ENCODE data around the gene MRPL14. TPM values are rescaled to one million over a fixed set of nuclear protein-coding genes. Genes with fewer than 3 reads are reported as not detected.

MRPL14 gene
- 10 to 100 TPM; 41.7 to 60.3 (median 53.6) TPM for total RNA-seq

DNA sequence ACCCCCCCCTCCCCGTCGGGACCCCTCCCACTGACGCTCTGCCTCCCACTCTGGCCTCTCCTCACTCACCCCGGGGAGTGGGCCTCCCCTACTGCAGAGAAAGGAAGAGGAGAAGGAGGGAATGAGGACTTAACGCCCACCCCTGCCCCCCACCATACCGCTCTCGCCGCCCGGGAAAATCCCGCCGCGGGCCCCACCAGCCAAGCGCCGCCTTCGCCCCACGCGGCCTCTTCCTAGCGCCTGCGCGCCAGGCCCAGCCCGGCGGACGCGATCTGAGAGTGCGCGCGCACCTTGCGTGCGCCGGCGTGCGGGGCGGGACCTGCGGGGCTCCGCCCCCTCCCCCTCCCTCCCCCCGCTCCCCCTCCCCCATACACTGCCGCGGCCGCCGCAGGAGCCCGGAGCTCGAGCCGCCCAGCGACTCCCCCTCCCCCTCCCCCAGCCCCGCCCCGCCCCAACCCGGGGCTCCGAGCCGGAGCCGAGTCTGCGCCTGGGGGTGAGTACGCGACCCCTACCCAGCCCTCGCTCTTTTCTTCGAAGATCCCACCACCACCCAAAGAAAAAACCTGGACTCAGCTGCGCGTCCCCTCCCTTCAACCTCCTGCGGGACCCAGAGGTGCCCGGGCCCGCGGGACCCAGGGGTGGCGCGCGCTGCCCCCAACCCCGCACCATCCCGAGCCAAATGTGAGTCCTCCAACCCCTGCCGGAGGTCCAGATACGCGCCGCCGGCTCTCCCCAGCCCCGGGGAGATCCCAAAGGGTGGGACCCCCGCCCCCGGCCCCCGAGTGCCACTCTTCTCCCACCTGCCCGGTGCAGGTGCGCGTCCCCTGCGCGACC, at the start of gene MRPL14, which contains the start of gene TMEM63B:
Gene MRPL14 (minus strand): TSS at position 267 of the 834 bp plus-strand sequence. CDS start 10,841 bp downstream, outside the sequence.
Gene TMEM63B (plus strand): TSS at position 369 of the 834 bp plus-strand sequence. CDS start 7,031 bp downstream, outside the sequence.
- Histone ChIP-seq H3K4me3 (peak within 1 kb of the TSS; percentile 87 to 98 (median 96)), H3K36me3 (no peaks in the 10 kb centered on the region), H3K4me1 (peaks cover 17 to 72% (median 37%) of the 10 kb centered on the region in 3 donors), H3K9me3 (no peaks in the 10 kb centered on the region), H3K27me3 (no peaks in the 10 kb centered on the region), H3K27ac (peak within 1 kb of the TSS; percentile 91 to 98 (median 94))
- DNase-seq = peak; percentile 43
- intact Hi-C loops (cut with DNase I) = no loop called here
- WGBS, 2 donors = 1 to 7% methylated on average over 12 to 13 of the region's 80 CpGs
- TF ChIP-seq, protein P1, sequence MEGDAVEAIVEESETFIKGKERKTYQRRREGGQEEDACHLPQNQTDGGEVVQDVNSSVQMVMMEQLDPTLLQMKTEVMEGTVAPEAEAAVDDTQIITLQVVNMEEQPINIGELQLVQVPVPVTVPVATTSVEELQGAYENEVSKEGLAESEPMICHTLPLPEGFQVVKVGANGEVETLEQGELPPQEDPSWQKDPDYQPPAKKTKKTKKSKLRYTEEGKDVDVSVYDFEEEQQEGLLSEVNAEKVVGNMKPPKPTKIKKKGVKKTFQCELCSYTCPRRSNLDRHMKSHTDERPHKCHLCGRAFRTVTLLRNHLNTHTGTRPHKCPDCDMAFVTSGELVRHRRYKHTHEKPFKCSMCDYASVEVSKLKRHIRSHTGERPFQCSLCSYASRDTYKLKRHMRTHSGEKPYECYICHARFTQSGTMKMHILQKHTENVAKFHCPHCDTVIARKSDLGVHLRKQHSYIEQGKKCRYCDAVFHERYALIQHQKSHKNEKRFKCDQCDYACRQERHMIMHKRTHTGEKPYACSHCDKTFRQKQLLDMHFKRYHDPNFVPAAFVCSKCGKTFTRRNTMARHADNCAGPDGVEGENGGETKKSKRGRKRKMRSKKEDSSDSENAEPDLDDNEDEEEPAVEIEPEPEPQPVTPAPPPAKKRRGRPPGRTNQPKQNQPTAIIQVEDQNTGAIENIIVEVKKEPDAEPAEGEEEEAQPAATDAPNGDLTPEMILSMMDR (IDR thresholded peaks at IDR 0.05) = no peak
- peak in 3 of 4 donors; percentile 42 to 79 (median 55) for TF ChIP-seq POLR2A (IDR thresholded peaks at IDR 0.05)

DNA sequence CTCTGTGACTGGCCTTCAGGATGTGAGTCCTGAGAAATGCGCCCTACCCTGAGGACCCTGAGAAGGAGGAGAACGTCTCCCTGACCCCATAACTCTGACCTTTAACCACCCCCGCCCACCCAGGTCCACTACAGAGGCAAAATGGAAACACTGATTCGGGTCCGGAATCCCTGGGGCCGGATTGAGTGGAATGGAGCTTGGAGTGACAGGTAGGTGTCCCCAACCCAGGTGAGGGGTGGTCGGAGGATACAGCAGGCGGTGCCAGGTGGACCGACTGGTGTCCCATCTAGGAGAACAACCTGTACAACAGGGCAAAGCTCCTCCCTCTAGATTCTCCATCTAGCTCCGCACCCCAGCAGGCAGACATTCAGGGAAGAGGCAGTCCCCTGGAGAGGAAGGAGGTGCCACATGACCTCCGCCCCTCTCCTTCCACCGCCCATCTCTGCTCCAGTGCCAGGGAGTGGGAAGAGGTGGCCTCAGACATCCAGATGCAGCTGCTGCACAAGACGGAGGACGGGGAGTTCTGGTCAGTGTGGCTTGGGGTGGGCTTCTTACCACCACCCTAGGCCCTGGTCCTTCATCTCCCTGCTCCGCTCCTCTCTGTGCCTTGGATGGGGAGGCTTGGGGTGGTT, 49.0 kb upstream of the MRPL14 start:
- WGBS, 2 donors = 76 to 83% methylated on average over 9 of the region's 15 CpGs
- TF ChIP-seq, protein P1 (IDR thresholded peaks at IDR 0.05) = no peak
- TF ChIP-seq POLR2A (IDR thresholded peaks at IDR 0.05) = no peak
- Histone ChIP-seq H3K4me3 (no peak overlapping the region), H3K4me1 (peaks cover 0 to 43% (median 8%) of the 10 kb centered on the region in 3 donors), H3K36me3 (no peaks in the 10 kb centered on the region), H3K9me3 (no peaks in the 10 kb centered on the region), H3K27me3 (no peaks in the 10 kb centered on the region), H3K27ac (peak overlapping the region in 1 of 4 donors; percentile 22)
- intact Hi-C loops (cut with DNase I) = no loop called here
- DNase-seq = no peak

DNA sequence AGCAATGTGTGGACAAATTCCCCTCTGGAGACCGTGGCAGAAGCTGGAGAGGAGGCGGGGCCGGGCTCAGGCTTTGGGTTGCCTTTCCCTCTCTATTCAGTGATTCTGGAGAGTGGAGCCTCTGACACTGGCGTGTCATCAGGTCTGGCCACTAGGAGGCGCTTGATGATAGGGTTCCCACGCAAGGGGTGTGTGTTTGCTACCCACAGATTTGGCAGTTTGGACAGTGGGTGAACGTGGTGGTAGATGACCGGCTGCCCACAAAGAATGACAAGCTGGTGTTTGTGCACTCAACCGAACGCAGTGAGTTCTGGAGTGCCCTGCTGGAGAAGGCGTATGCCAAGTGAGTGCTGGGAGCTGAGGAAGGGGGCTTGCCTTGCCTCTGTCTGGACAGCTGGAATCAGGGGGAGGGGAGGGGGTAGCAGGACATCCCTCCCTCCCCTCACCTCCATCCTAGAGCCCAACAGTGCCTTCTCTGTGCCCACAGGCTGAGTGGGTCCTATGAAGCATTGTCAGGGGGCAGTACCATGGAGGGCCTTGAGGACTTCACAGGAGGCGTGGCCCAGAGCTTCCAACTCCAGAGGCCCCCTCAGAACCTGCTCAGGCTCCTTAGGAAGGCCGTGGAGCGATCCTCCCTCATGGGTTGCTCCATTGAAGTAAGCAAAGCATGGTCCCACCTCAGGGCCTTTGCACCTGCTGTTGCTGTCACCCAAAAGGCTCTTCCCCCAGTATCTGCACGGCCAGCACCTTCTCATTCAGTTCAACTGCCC, 45.7 kb upstream of the MRPL14 start:
- H3K36me3 ChIP-seq = no peaks in the 10 kb centered on the region
- H3K27me3 ChIP-seq = peaks cover 0 to 8% (median 0%) of the 10 kb centered on the region in 4 donors
- intact Hi-C loops (cut with DNase I) = loop anchor here (5.0 kb wide), 2 partner anchors 64 to 84 kb away; partner anchors contain the start of gene SLC35B2
- peak; percentile 13 for DNase-seq
- peaks cover 0 to 37% (median 12%) of the 10 kb centered on the region in 3 donors for H3K4me1 ChIP-seq
- H3K27ac ChIP-seq = no peak overlapping the region
- WGBS, 2 donors = 18 to 19% methylated on average over 9 to 14 of the region's 15 CpGs
- no peaks in the 10 kb centered on the region for H3K9me3 ChIP-seq
- no peak for TF ChIP-seq POLR2A (IDR thresholded peaks at IDR 0.05)
- TF ChIP-seq, protein P1 (IDR thresholded peaks at IDR 0.05) = peak; percentile 81 to 94 (median 88)
- no peak overlapping the region for H3K4me3 ChIP-seq

DNA sequence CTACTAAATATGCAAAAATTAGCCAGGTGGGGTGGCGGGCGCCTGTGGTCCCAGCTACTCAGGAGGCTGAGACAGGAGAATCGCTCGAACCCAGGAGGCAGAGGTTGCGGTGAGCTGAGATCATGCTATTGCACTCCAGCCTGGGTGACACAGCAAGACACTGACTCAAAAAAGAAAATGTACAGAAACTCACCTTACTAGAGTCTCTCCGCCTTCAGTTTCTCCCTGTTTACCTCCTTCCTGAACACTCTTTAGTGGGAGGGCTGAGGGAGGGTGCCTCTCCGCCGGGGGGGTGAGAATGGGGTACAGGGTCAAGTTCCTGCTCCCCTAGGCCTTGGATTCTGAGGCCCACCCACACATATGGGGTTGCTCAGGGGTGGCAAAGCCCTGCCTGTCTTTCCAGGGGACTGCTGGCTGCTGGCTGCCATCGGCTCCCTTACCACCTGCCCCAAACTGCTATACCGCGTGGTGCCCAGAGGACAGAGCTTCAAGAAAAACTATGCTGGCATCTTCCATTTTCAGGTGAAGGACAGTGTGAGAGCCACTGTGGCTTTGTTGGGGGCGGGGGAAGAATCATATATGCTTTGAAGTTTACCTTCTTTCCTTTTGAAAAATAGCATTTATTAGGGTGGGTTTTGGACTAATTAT, 44.8 kb upstream of the MRPL14 start:
- Histone ChIP-seq H3K36me3 (no peaks in the 10 kb centered on the region), H3K4me1 (peaks cover 0 to 28% (median 10%) of the 10 kb centered on the region in 3 donors), H3K9me3 (no peaks in the 10 kb centered on the region), H3K27me3 (peaks cover 0 to 8% (median 0%) of the 10 kb centered on the region in 4 donors), H3K4me3 (no peak overlapping the region), H3K27ac (no peak overlapping the region)
- WGBS, 2 donors = 75 to 84% methylated on average over 8 to 12 of the region's 12 CpGs
- no peak for DNase-seq
- intact Hi-C loops (cut with DNase I) = loop anchor here (5.0 kb wide), 2 partner anchors 65 to 85 kb away; partner anchors contain the start of gene SLC35B2
- no peak for TF ChIP-seq POLR2A (IDR thresholded peaks at IDR 0.05)
- TF ChIP-seq, protein P1 (IDR thresholded peaks at IDR 0.05) = no peak

All from esophagus squamous epithelium (tissue), 5 donors.